MV-4-11 (cell line): Measurements from ENCODE around the gene DMD.
"Not testable (repeated sequence)": the region's sequence is repeated elsewhere in the genome, so short reads cannot be mapped to it uniquely, and the experiment has no call there.

Experiments used
- DNase-seq: peaks from one replicate; lab custom pipeline; 2025; lab: John Stamatoyannopoulos, UW

The DMD gene

GRCh38 chrX:32024072-32024471 is 1187.3 kb downstream of the DMD start:
- no peak for DNase-seq

- DNase-seq, result no peak
Measured at GRCh38 chrX:32016195-32016594, 1195.2 kb downstream of the DMD start.

GRCh38 chrX:32010948-32011347 is 1200.4 kb downstream of the DMD start:
- DNase-seq, result no peak

GRCh38 chrX:32010212-32010611 is 1201.1 kb downstream of the DMD start:
- no peak for DNase-seq

- no peak for DNase-seq
Measured at GRCh38 chrX:31993637-31994036, 1217.7 kb downstream of the DMD start.

- no peak for DNase-seq
Measured at GRCh38 chrX:31988975-31989374, 1222.4 kb downstream of the DMD start.

GRCh38 chrX:31981546-31982062 is 1229.7 kb downstream of the DMD start:
- DNase-seq, result peak; percentile 2

- DNase-seq, result no peak
Measured at GRCh38 chrX:31969714-31970113, 1241.6 kb downstream of the DMD start.

- no peak for DNase-seq
Measured at GRCh38 chrX:31962256-31962655, 1249.1 kb downstream of the DMD start.

GRCh38 chrX:31934842-31935370 is 1276.4 kb downstream of the DMD start:
- no peak for DNase-seq

GRCh38 chrX:31934015-31934414 is 1277.3 kb downstream of the DMD start:
- no peak for DNase-seq

- no peak for DNase-seq
Measured at GRCh38 chrX:31932769-31933168, 1278.6 kb downstream of the DMD start.

GRCh38 chrX:31932320-31932719 is 1279.0 kb downstream of the DMD start:
- not testable (repeated sequence) for DNase-seq

- DNase-seq, result no peak
Measured at GRCh38 chrX:31931225-31931624, 1280.1 kb downstream of the DMD start.

GRCh38 chrX:31929366-31929765 is 1282.0 kb downstream of the DMD start:
- no peak for DNase-seq

- DNase-seq, result no peak
Measured at GRCh38 chrX:31921236-31921635, 1290.1 kb downstream of the DMD start.

- no peak for DNase-seq
Measured at GRCh38 chrX:31909850-31910572, 1301.3 kb downstream of the DMD start.

GRCh38 chrX:31894152-31894551 is 1317.2 kb downstream of the DMD start:
- no peak for DNase-seq

- peak; percentile 56 for DNase-seq
Measured at GRCh38 chrX:31893525-31893924, 1317.8 kb downstream of the DMD start.

GRCh38 chrX:31889088-31889487 is 1322.3 kb downstream of the DMD start:
- DNase-seq, result no peak

GRCh38 chrX:31884535-31884934 is 1326.8 kb downstream of the DMD start:
- no peak for DNase-seq

GRCh38 chrX:31872007-31872406 is 1339.3 kb downstream of the DMD start:
- no peak for DNase-seq

GRCh38 chrX:31870267-31870666 is 1341.1 kb downstream of the DMD start:
- DNase-seq, result no peak

GRCh38 chrX:31860686-31861085 is 1350.7 kb downstream of the DMD start:
- no peak for DNase-seq
